GM12891 (cell line): ENCODE results near the gene MBTD1.

Experiments used
- DNase-seq: peaks from one replicate; pipeline ENCODE4 v3.0.0; 2011; ENCODE audit warnings: low spot score; ENCODE audit not compliant: insufficient read length
- FAIRE-seq: peaks from 2 replicates; lab custom pipeline; 2011; peaks lifted over from hg19 to GRCh38; lab: Jason Lieb, UNC
- PAX5 ChIP-seq: IDR thresholded peaks from 2 replicates; pipeline ENCODE4 v1.6.1; 2011; ENCODE audit warnings: low read length, moderate library complexity, mild to moderate bottlenecking; ENCODE audit not compliant: insufficient read depth, severe bottlenecking
- POLR2A ChIP-seq: IDR thresholded peaks from 2 replicates; pipeline ENCODE4 v1.6.1; 2011; ENCODE audit warnings: low read depth, low read length, control low read depth
- POLR2AphosphoS5 ChIP-seq: IDR thresholded peaks from 2 replicates; pipeline ENCODE4 v1.6.1; 2011; ENCODE audit warnings: low read depth, low read length, control low read depth
- POU2F2 ChIP-seq: IDR thresholded peaks from 2 replicates; pipeline ENCODE4 v1.6.1; 2011; ENCODE audit warnings: low read depth, mild to moderate bottlenecking, control low read depth, low read length, moderate library complexity
- SPI1 ChIP-seq: IDR thresholded peaks from 2 replicates; pipeline ENCODE4 v1.6.1; 2011; ENCODE audit warnings: low read depth, low read length, control low read depth
- TAF1 ChIP-seq: IDR thresholded peaks from 2 replicates; pipeline ENCODE4 v1.6.1; 2011; ENCODE audit warnings: low read depth, low read length, control low read depth

Gene MBTD1

DNA sequence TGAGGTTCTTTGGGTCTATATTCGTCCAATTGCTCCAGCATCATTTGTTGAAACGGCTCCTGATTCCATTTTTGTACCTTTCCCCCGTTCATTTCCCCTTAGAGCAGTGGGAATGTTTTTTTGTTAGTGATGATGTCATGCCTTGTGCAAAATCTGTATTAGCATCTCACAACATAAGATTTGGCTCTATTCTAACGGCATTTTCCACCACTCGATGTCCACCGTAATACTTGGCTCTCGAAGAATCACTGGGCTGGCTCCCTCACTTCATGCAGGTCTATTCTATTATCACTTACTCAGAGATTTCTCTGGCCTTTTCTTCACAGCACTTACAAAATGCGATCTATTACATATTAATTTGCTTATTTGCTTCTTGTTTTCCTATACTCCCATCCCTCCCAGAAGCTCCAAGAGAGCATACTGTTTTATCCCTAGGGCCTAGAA, 107.1 kb downstream of the MBTD1 start:
- TF ChIP-seq POU2F2 (no peak), SPI1 (no peak), PAX5 (no peak)
- DNase-seq (no peak), FAIRE-seq (no peak)

DNA sequence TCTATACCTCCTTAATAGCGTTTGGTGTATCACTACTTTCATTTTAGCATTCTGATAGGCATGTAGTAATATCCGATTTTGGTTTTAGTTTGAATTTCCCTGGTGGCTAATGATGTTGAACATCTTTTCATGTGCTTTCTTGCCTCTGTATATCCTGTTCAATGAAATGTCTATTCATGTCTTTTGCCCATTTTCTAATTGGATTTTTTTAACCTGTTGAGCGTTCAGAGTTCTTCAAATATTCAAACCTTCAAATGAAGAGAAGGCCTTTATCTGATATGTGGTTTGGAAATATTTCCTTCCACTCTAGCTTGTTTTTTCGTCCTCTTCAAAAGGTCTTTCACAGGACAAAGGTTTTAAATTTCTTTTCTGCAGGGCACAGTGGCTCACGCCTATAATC, 108.9 kb downstream of the MBTD1 start:
- DNase-seq: no peak
- FAIRE-seq: no peak
- TF ChIP-seq POLR2AphosphoS5 (no peak), PAX5 (no peak), TAF1 (no peak), SPI1 (no peak), POLR2A (no peak), POU2F2 (no peak)

DNA sequence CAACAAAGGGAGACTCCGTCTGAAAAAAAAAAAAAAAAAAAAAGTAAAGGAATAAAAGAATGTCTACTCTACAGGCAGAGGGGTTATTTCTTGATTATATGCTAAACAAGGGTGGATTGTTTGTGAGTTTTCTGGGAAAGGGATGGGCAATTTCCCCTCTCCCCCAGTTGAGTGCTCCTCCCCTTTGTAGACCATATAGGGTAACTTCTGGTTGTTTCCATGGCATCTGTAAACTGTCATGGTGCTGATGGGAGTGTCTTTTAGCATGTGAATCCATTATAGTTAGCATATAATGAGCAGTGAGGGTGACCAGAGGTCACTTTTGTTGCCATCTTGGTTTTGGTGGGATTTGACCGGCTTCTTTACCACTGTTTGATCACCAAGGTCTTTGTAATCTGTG, 110.7 kb downstream of the MBTD1 start:
- DNase-seq (no peak), FAIRE-seq (no peak)
- TF ChIP-seq SPI1: no peak
- no peak for TF ChIP-seq POU2F2
- TF ChIP-seq PAX5: no peak
- TF ChIP-seq POLR2AphosphoS5: no peak
- TF ChIP-seq TAF1: no peak
- no peak for TF ChIP-seq POLR2A

DNA sequence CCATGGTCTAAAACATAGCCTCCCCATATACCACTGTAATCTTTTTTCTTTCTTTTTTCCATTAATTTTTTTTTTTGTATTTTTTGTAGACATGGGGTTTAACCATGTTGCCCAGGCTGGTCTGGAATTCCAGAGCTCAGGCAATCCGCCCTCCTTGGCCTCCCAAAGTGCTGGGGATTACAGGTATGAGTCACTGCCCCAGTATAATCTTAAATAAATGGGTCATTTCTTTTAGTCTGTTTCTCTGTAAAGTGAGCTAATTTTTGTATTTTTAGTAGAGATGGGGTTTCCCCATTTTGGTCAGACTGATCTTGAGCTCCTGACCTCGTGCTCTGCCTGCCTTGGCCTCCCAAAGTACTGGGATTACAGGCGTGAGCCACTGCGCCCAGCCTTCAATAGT, 112.2 kb downstream of the MBTD1 start:
- FAIRE-seq (no peak), DNase-seq (no peak)
- TF ChIP-seq SPI1: no peak
- no peak for TF ChIP-seq POU2F2
- no peak for TF ChIP-seq POLR2A
- no peak for TF ChIP-seq PAX5
- no peak for TF ChIP-seq TAF1
- TF ChIP-seq POLR2AphosphoS5: no peak

DNA sequence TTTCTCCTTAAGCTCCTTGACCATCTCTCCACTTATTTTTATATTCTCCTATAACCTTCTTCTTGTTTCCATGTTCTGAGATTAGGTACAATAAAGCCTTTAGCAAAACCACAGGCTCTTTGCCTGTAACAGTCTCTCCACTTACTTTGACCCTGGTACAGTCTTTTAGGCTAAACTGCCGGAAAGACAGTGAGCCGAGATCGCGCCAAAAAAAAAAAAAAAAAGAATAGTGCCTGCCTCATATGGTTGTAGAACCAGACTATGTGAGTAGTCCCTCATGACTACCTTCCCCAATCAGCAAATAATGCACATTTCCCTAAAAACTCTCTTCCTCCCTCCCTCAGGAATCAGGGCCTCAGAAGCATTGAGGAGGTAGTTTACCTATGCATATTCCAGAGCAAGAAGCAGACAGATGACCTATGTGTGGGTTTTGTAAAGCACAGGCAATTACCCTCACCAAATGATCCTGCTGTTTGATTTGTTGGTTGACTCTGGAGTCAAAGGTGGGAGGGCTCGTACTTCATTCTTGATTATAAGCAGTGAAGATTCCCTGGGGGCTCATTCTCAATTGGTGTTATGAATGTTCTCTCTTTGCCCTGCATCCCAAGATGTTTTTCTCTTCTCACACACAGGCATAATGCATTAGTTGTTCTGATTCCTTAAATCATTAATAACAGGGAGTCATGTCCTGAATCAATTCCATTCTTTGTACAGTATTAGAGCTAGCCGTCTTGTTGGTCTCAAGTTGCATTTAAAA, 115.4 kb downstream of the MBTD1 start:
- TF ChIP-seq SPI1 (no peak), POU2F2 (no peak), PAX5 (no peak), POLR2AphosphoS5 (no peak), POLR2A (no peak), TAF1 (no peak)
- no peak for FAIRE-seq
- no peak for DNase-seq

DNA sequence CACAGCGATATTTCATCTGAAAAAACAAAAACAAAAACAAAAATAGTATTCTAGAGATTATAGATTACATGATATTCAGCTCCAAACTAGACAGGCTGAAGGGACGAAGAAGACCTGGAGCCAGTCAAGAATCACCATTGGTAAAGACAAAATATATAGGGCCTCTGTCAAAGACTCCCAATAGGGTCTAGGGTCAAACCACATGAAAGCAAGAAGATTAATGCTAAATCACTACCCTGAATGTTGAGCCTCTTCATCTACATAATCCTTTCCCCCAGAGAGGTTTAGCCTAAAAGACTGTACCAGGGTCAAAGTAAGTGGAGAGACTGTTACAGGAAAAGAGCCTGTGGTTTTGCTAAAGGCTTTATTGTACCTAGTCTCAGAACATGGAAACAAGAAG, 117.3 kb downstream of the MBTD1 start:
- DNase-seq (no peak), FAIRE-seq (no peak)
- no peak for TF ChIP-seq SPI1

DNA sequence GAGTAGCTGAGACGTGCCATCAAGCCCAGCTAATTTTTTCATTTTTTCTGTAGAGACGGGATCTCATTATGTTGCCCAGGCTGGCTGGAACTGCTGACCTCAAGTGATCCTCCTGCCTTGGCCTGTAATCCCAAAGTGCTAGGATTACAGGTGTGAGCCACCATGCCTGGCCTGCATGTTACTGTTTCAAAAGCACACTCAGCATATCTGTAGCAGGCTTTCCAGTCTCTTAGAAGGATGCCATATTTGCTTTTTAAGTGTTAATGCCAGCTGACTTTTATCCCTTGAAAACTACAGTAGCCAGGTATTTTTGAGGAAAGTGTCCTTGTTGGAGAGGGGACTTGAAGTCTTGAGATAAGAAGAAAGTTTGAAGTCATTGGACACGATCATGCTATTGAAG, 123.9 kb downstream of the MBTD1 start:
- no peak for FAIRE-seq
- TF ChIP-seq POLR2AphosphoS5 (no peak), PAX5 (no peak), POU2F2 (no peak), POLR2A (no peak), TAF1 (no peak), SPI1 (no peak)

DNA sequence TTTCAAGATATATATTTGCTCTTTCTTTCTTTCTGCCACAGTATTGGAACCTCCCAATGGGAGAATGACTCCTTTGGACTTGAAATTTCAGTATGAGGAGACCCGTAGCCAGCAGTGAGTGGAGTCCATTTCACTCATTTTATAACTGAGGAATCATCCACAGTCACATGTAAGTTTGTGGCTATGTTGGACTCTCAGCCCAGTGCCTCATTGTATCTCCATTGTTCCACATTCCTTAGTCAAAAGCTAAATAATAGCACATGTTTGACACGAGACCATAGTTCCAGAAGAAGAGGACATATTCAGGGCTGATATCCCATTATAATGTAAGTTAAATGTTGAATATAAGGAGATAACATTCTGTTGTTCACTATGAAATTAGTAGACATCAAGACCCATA, 126.5 kb downstream of the MBTD1 start:
- TF ChIP-seq PAX5 (no peak), POLR2AphosphoS5 (no peak), POLR2A (no peak), SPI1 (no peak), TAF1 (no peak), POU2F2 (no peak)
- FAIRE-seq: no peak
- DNase-seq: no peak

More for the DNA sequence above, 123.9 kb downstream of the MBTD1 start:
- no peak for DNase-seq

DNA sequence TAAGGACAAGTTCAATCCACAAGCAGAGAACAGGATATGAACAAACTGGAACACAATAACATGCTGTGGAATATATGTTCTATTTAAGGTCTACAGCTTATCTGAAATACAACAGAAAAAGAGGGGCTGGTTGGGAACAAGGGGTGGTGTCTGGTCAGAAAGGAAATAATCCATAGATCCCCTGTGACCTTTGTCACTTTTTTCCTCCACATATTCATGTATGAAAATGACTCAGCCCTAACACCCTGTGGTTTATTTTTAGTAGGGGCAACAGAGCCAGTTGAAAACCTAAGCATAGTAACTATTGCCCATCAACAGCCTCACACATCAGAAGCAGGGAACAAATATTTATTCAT, 126.9 kb downstream of the MBTD1 start:
- TF ChIP-seq POLR2AphosphoS5 (no peak), PAX5 (no peak), TAF1 (no peak), POU2F2 (no peak), SPI1 (no peak), POLR2A (no peak)
- no peak for DNase-seq
- no peak for FAIRE-seq

DNA sequence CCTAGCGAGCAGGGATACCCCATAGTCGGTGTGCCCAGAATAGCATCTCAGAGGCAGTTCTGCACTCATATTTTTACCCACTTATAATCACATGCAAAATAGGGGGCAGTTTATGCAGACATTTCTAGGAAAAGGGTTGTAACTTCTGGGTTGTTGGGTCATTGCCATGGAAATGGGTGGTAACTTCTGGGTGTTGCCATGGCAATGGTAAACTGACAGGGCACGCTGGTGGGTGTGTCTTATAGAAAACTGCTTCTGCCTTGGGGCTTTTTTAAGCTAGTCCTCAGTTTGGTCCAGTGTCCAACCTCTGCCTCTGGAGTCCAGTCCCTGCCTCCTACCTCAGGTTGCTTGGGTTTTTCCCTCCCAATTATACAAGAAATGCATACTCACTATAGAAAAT, 131.8 kb downstream of the MBTD1 start:
- TF ChIP-seq POU2F2 (no peak), TAF1 (no peak), PAX5 (no peak), POLR2A (no peak), POLR2AphosphoS5 (no peak)
- DNase-seq: no peak
- FAIRE-seq: no peak
